Skeletal muscle tissue (tissue), 4 donors: Measurements from ENCODE around the gene CCSER1. TPM values are rescaled to one million over a fixed set of nuclear protein-coding genes. Genes with fewer than 3 reads are reported as not detected.

ENCODE experiments used
- H3K27ac ChIP-seq: one replicate; pipeline ENCODE4 v1.7.0; 2013; ENCODE audit warnings: mild to moderate bottlenecking, low read depth, low read length, inconsistent platforms
- H3K27me3 ChIP-seq, 3 donors: one replicate each; pipeline ENCODE4 v1.7.0; 2013; ENCODE audit warnings: low read length in 3 of 3; ENCODE audit not compliant: control insufficient read depth in 3 of 3, insufficient read depth in 3 of 3
- H3K36me3 ChIP-seq, 3 donors: one replicate each; pipeline ENCODE4 v1.7.0; 2013; ENCODE audit warnings: low read length in 3 of 3; ENCODE audit not compliant: control insufficient read depth in 3 of 3, insufficient read depth in 3 of 3
- H3K4me1 ChIP-seq, 3 donors: one replicate each; pipeline ENCODE4 v1.7.0; 2013; ENCODE audit warnings: low read length in 3 of 3, mild to moderate bottlenecking in 3 of 3; ENCODE audit not compliant: control insufficient read depth in 3 of 3, insufficient read depth in 3 of 3
- H3K4me3 ChIP-seq, 3 donors: one replicate each; pipeline ENCODE4 v1.7.0; 2013; ENCODE audit warnings: low read length in 3 of 3
- H3K9ac ChIP-seq, 3 donors: one replicate each; pipeline ENCODE4 v1.7.0; 2013; ENCODE audit warnings: low read length in 3 of 3, mild to moderate bottlenecking in 3 of 3, moderate library complexity in 2 of 3, low read depth in 1 of 3
- H3K9me3 ChIP-seq, 3 donors: one replicate each; pipeline ENCODE4 v1.7.0; 2013; ENCODE audit warnings: low read length in 3 of 3; ENCODE audit not compliant: control insufficient read depth in 3 of 3
- total RNA-seq: library from RNA; depleted of rRNA; stranded (reverse); fragments of >200 nt; gene quantifications from one replicate; pipeline ENCODE4 v1.2.3, GENCODE V29; 2014
- donor health status: Osteomylitis.

Gene CCSER1
- total RNA-seq, 1 donor from 2014 or later: 1.0 TPM

- no peaks in the 10 kb centered on the region for H3K27me3 ChIP-seq
- no peaks in the 10 kb centered on the region for H3K36me3 ChIP-seq
- H3K9ac ChIP-seq: no peak overlapping the region
- no peaks in the 10 kb centered on the region for H3K4me1 ChIP-seq
- H3K4me3 ChIP-seq: no peak overlapping the region
- no peak overlapping the region for H3K27ac ChIP-seq
- H3K9me3 ChIP-seq: no peaks in the 10 kb centered on the region
Observed at GRCh38 chr4:90495936-90496335, 368.7 kb downstream of the CCSER1 start.

- no peak overlapping the region for H3K4me3 ChIP-seq
- H3K27ac ChIP-seq: no peak overlapping the region
- H3K9ac ChIP-seq: no peak overlapping the region
- H3K9me3 ChIP-seq: peaks cover 0 to 4% (median 0%) of the 10 kb centered on the region in 3 donors
- no peaks in the 10 kb centered on the region for H3K36me3 ChIP-seq
- no peaks in the 10 kb centered on the region for H3K4me1 ChIP-seq
- no peaks in the 10 kb centered on the region for H3K27me3 ChIP-seq
Observed at GRCh38 chr4:90498175-90498574, 371.0 kb downstream of the CCSER1 start.

DNA sequence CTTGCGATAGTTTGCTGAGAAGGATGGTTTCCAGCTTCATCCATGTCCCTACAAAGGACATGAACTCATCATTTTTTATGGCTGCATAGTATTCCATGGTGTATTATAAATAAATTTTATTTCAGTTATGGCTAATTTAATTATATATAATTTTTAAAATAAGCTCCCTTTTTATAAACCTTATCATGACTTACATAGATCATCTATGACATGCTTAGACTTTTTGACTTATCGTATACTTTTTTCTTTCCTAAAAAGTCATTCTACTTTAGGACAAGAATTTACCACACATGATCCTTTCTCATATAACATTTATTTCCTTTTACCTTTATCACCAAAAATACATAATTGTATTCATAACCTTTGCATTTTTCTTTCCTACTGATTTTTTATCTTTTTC is 376.5 kb downstream of the CCSER1 start:
- H3K4me3 ChIP-seq: no peak overlapping the region
- no peak overlapping the region for H3K27ac ChIP-seq
- H3K9me3 ChIP-seq: peaks cover 0 to 4% (median 0%) of the 10 kb centered on the region in 3 donors
- H3K27me3 ChIP-seq: no peaks in the 10 kb centered on the region
- no peaks in the 10 kb centered on the region for H3K36me3 ChIP-seq
- H3K4me1 ChIP-seq: no peaks in the 10 kb centered on the region
- no peak overlapping the region for H3K9ac ChIP-seq

- H3K9me3 ChIP-seq: no peaks in the 10 kb centered on the region
- no peaks in the 10 kb centered on the region for H3K4me1 ChIP-seq
- H3K27me3 ChIP-seq: no peaks in the 10 kb centered on the region
- no peak overlapping the region for H3K9ac ChIP-seq
- H3K4me3 ChIP-seq: no peak overlapping the region
- no peak overlapping the region for H3K27ac ChIP-seq
- no peaks in the 10 kb centered on the region for H3K36me3 ChIP-seq
Observed at GRCh38 chr4:90515191-90515590, 388.0 kb downstream of the CCSER1 start.

- no peak overlapping the region for H3K27ac ChIP-seq
- no peak overlapping the region for H3K4me3 ChIP-seq
- H3K9ac ChIP-seq: no peak overlapping the region
- no peaks in the 10 kb centered on the region for H3K4me1 ChIP-seq
- H3K27me3 ChIP-seq: no peaks in the 10 kb centered on the region
- H3K36me3 ChIP-seq: no peaks in the 10 kb centered on the region
- H3K9me3 ChIP-seq: no peaks in the 10 kb centered on the region
Observed at GRCh38 chr4:90528551-90528950, 401.4 kb downstream of the CCSER1 start.

GRCh38 chr4:90536408-90536807 is 409.2 kb downstream of the CCSER1 start:
- no peak overlapping the region for H3K4me3 ChIP-seq
- no peaks in the 10 kb centered on the region for H3K4me1 ChIP-seq
- H3K36me3 ChIP-seq: no peaks in the 10 kb centered on the region
- no peak overlapping the region for H3K27ac ChIP-seq
- no peaks in the 10 kb centered on the region for H3K27me3 ChIP-seq
- H3K9me3 ChIP-seq: no peaks in the 10 kb centered on the region
- H3K9ac ChIP-seq: no peak overlapping the region

- H3K27ac ChIP-seq: no peak overlapping the region
- H3K36me3 ChIP-seq: no peaks in the 10 kb centered on the region
- no peaks in the 10 kb centered on the region for H3K9me3 ChIP-seq
- H3K4me3 ChIP-seq: no peak overlapping the region
- H3K9ac ChIP-seq: no peak overlapping the region
- no peaks in the 10 kb centered on the region for H3K4me1 ChIP-seq
- H3K27me3 ChIP-seq: no peaks in the 10 kb centered on the region
Observed at GRCh38 chr4:90537491-90537890, 410.3 kb downstream of the CCSER1 start.

DNA sequence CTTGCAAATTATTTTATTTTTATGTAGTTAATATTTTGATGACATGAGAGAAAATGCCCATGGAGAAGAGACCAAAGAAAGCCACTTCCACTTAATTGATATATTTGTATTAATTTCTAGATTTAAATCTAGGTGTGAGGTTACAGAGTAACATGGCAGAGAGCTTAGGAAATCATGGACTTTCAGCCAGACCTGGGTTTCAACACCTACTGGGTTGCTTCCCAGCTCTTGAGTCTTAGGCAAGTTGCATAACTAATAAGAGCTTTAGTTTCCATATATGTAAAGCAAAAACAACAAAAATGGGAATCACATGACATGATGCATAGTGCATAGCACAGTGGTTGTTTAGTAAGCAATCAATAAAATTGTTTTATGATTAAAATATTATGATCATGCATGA is 413.3 kb downstream of the CCSER1 start:
- H3K36me3 ChIP-seq: no peaks in the 10 kb centered on the region
- H3K27ac ChIP-seq: no peak overlapping the region
- H3K9ac ChIP-seq: no peak overlapping the region
- no peaks in the 10 kb centered on the region for H3K4me1 ChIP-seq
- H3K27me3 ChIP-seq: no peaks in the 10 kb centered on the region
- no peaks in the 10 kb centered on the region for H3K9me3 ChIP-seq
- no peak overlapping the region for H3K4me3 ChIP-seq

GRCh38 chr4:90542216-90542615 is 415.0 kb downstream of the CCSER1 start:
- H3K36me3 ChIP-seq: no peaks in the 10 kb centered on the region
- no peaks in the 10 kb centered on the region for H3K4me1 ChIP-seq
- no peaks in the 10 kb centered on the region for H3K27me3 ChIP-seq
- H3K9me3 ChIP-seq: no peaks in the 10 kb centered on the region
- H3K4me3 ChIP-seq: no peak overlapping the region
- H3K9ac ChIP-seq: no peak overlapping the region
- H3K27ac ChIP-seq: no peak overlapping the region

GRCh38 chr4:90543419-90544170 is 416.4 kb downstream of the CCSER1 start:
- Histone ChIP-seq H3K9ac (no peak overlapping the region), H3K9me3 (no peaks in the 10 kb centered on the region), H3K4me1 (no peaks in the 10 kb centered on the region), H3K27ac (no peak overlapping the region), H3K27me3 (no peaks in the 10 kb centered on the region), H3K36me3 (no peaks in the 10 kb centered on the region), H3K4me3 (no peak overlapping the region)
